Nephron progenitor cell (in vitro differentiated cells): ENCODE results near the gene TECTA.

Experiments
- DNase-seq: peaks from one replicate; pipeline ENCODE4 v3.0.0; 2021
- H3K27ac Mint-ChIP-seq: 2 replicates; pipeline ENCODE4 v1.8.0; 2021; ENCODE audit warnings: mild to moderate bottlenecking, moderate library complexity, mixed read lengths
- H3K27me3 Mint-ChIP-seq: 2 replicates; pipeline ENCODE4 v1.8.0; 2021; ENCODE audit warnings: mild to moderate bottlenecking, low read depth, mixed read lengths; ENCODE audit not compliant: poor library complexity
- H3K36me3 Mint-ChIP-seq: 2 replicates; pipeline ENCODE4 v1.8.0; 2021; ENCODE audit warnings: low read depth, mixed read lengths
- H3K4me1 Mint-ChIP-seq: 2 replicates; pipeline ENCODE4 v1.8.0; 2021; ENCODE audit warnings: mixed read lengths
- H3K4me3 Mint-ChIP-seq: 2 replicates; pipeline ENCODE4 v1.8.0; 2021; ENCODE audit warnings: mild to moderate bottlenecking, moderate library complexity, mixed read lengths
- H3K9me3 Mint-ChIP-seq: 2 replicates; pipeline ENCODE4 v1.8.0; 2021; ENCODE audit warnings: mild to moderate bottlenecking, moderate library complexity, mixed read lengths
- CTCF ChIP-seq: fragments of 200-600 bp; sonication (generic); IDR thresholded peaks from 2 replicates; pipeline ENCODE4 v1.5.0; 2021; ENCODE audit warnings: antibody characterized with exemption

Gene TECTA

GRCh38 chr11:121137005-121137404 is 36.0 kb downstream of the TECTA start:
- TF ChIP-seq CTCF, result no peak
- peaks cover 5% of the 10 kb centered on the region for H3K4me1 Mint-ChIP-seq

GRCh38 chr11:121138259-121138658 is 37.2 kb downstream of the TECTA start:
- H3K27me3 Mint-ChIP-seq, result peaks cover 13% of the 10 kb centered on the region
- no peaks in the 10 kb centered on the region for H3K36me3 Mint-ChIP-seq
- TF ChIP-seq CTCF, result no peak
- no peaks in the 10 kb centered on the region for H3K9me3 Mint-ChIP-seq
- H3K4me1 Mint-ChIP-seq, result peaks cover under 1% of the 10 kb centered on the region
- H3K27ac Mint-ChIP-seq, result no peak overlapping the region
- no peak for DNase-seq
- no peak overlapping the region for H3K4me3 Mint-ChIP-seq

More at GRCh38 chr11:121137005-121137404, 36.0 kb downstream of the TECTA start:
- no peaks in the 10 kb centered on the region for H3K9me3 Mint-ChIP-seq
- H3K36me3 Mint-ChIP-seq, result no peaks in the 10 kb centered on the region
- H3K27ac Mint-ChIP-seq, result no peak overlapping the region
- H3K4me3 Mint-ChIP-seq, result no peak overlapping the region
- DNase-seq, result no peak
- H3K27me3 Mint-ChIP-seq, result peaks cover 16% of the 10 kb centered on the region

GRCh38 chr11:121140369-121140768 is 39.3 kb downstream of the TECTA start:
- TF ChIP-seq CTCF, result no peak
- Mint-ChIP-seq H3K4me3 (no peak overlapping the region), H3K4me1 (peaks cover 11% of the 10 kb centered on the region), H3K27ac (no peak overlapping the region), H3K27me3 (peaks cover 10% of the 10 kb centered on the region), H3K36me3 (no peaks in the 10 kb centered on the region), H3K9me3 (no peaks in the 10 kb centered on the region)
- DNase-seq, result no peak

GRCh38 chr11:121141066-121141465 is 40.0 kb downstream of the TECTA start:
- no peak overlapping the region for H3K4me3 Mint-ChIP-seq
- no peaks in the 10 kb centered on the region for H3K9me3 Mint-ChIP-seq
- TF ChIP-seq CTCF, result no peak
- no peaks in the 10 kb centered on the region for H3K36me3 Mint-ChIP-seq
- peaks cover 10% of the 10 kb centered on the region for H3K27me3 Mint-ChIP-seq
- peaks cover 11% of the 10 kb centered on the region for H3K4me1 Mint-ChIP-seq
- no peak overlapping the region for H3K27ac Mint-ChIP-seq
- no peak for DNase-seq

GRCh38 chr11:121143921-121144320 is 42.9 kb downstream of the TECTA start:
- peaks cover 11% of the 10 kb centered on the region for H3K4me1 Mint-ChIP-seq
- peaks cover 5% of the 10 kb centered on the region for H3K27me3 Mint-ChIP-seq
- H3K36me3 Mint-ChIP-seq, result no peaks in the 10 kb centered on the region
- DNase-seq, result no peak
- H3K4me3 Mint-ChIP-seq, result no peak overlapping the region
- H3K27ac Mint-ChIP-seq, result no peak overlapping the region
- no peaks in the 10 kb centered on the region for H3K9me3 Mint-ChIP-seq
- no peak for TF ChIP-seq CTCF

- DNase-seq, result no peak
- Mint-ChIP-seq H3K27me3 (peaks cover 5% of the 10 kb centered on the region), H3K36me3 (no peaks in the 10 kb centered on the region), H3K9me3 (no peaks in the 10 kb centered on the region), H3K4me1 (peaks cover 11% of the 10 kb centered on the region), H3K4me3 (no peak overlapping the region), H3K27ac (no peak overlapping the region)
- no peak for TF ChIP-seq CTCF
These were observed 43.7 kb downstream of the TECTA start for GRCh38 chr11:121144723-121145122.
